ENCODE results near the gene TMEM192.
"Not testable (repeated sequence)": the region's sequence is repeated elsewhere in the genome, so short reads cannot be mapped to it uniquely, and the experiment has no call there.

TMEM192 gene

DNA sequence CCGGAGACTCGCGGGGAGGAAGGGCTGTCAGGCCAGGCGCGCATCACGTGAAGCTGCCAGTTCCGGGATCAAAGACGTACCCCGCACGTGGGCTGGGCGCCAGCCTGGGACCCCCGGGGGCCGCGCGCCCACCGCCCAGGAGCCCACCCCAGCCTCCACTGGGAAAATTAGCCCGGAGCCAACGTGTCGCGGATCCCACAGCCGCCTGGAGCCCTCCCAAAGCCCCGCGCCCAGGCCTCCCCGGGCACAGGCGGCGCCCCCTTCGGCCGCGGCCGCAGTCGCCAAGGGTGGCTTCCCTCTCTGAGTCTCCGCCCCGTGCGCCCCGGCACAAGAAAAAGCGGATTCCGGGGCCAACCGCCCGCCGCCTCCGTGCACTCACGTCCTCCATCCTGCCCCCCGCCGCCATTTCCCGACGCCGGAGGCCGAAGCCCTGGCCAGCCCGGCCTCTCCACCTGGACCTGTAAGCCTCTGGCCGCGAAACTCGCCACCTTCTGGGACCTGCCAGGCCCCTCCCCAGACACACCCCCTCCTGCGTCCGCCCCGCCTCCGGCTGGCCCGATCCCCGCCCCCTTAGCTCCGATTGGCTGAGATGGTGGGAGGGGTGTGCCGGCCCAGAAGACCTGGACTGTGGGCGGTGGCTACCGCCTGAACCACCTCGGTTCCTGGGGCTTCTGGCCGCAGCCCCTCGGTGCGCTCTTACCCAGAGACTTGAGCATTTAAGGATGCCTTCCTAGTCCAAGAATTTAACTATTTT lies at the start of gene TMEM192:
Gene TMEM192 (minus strand): TSS at position 493 of the 754 bp plus-strand sequence. CDS start 87 bp downstream, at position 406.
- DNase-seq (ENCODE audit: low read depth in 3 of 3) = peak; percentile 78 to 95 (median 82)

DNA sequence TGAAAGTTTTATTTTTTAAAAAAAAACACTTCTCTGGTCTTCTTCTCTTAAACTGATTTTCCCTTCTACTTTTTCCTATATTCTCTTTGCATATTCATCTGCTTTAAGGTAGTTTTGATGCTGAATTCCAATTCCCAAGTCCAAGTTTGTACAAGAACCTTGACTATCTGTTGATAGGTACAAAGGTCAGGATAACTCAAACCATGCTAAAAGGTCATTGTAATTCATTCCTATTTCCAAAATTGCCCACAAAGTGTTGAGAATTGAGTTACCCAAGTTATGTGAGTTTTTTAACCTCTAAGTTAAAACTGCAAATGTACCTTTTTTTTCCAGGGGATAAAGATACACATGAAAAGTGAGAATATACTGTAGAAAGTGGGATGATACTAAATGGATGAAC lies 46.1 kb upstream of the TMEM192 start:
- DNase-seq (ENCODE audit: low read depth in 3 of 3) = no peak

DNA sequence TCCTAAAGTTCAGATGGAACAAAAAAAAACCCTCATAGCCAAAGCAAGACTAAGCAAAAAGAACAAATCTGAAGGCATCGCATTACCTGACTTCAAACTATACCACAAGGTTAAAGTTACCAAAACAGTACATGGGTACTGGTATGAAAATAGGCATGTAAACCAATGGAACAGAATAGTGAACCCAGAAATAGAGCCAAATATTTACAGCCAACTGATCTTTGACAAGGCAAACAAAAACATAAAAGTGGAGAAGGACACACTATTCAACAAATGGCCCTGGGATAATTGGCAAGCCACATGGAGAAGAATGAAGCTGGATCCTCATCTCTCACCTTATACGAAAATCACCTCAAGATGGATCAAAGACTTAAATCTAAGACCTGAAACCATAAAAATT lies 44.2 kb upstream of the TMEM192 start:
- no peak for DNase-seq (ENCODE audit: low read depth in 3 of 3)

DNA sequence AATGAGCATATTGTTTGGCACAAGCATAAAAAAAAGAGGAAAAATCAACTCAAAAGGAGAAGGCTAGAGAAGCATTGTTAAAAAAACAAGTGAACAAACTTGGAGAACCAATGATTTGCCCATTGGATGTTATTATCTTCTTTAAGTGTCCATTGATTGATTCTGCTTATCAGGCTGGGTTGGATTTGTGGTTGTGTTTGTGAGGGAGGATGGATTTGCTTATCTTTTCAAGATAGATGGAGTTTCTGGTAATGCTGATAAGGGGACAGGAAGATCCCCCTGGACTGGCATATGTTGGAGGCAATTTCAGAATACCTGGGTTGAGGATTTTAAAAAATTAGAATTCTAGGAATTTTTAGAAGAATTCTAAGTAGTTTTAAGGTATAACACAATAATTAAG lies 41.8 kb upstream of the TMEM192 start:
- no peak for DNase-seq (ENCODE audit: low read depth in 3 of 3)

DNA sequence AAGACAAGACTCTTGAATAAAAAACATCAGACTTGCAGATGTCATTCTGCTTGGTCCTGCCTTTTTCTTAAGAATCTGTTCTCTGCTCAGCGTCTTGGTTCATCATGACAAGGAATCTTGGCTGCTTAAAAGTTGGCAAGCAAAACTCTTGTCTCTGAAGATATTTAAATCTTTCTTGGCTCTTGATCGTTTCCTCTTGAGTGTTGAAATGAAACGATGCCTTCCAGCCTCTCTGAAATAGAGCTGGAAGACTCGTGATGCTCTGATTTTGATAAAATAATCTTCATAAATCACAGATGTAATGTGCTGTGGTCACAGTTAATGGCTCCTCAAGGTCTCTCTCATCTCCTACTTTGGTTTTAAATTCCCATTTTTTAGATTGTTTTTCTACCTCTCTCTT lies 39.9 kb upstream of the TMEM192 start:
- DNase-seq (ENCODE audit: low read depth in 3 of 3) = no peak

DNA sequence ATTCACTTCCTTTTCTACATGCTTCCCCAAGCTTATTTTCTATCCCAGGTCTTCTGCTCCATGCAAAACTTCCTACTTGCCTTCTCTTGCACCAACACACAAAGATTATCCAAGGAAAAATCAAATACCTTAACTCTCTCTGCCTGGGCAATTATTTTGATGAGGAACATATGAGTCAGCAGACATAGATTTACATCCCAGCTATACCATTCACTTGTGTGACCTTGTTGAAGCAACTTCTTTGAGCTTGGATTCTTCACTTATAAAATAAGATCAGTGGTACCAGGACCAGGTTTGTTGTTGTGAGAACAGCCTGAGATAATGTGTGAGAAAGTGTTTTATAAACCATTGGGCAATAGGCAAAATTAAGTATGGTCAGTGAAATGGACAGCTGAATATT lies 39.1 kb upstream of the TMEM192 start:
- DNase-seq (ENCODE audit: low read depth in 3 of 3) = no peak

DNA sequence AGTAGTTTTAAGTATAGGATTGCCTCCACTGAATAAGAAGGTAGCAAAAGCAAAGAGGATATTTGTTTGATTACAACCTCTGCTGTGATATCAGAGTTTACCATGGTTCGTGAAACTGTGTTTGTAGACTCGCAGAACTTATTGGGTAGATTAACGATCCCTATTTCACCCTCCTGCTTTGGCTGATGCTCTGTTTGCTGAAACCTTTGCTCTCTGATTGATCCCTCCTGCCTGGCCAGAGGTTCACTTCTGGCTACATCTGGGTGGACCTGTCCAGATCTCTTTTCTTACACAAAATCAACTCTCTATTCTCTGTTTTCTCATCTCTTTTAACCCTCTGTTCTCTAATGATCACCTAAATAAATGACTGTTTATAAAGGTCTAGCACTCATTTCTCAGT lies 37.9 kb upstream of the TMEM192 start:
- DNase-seq (ENCODE audit: low read depth in 3 of 3) = no peak

DNA sequence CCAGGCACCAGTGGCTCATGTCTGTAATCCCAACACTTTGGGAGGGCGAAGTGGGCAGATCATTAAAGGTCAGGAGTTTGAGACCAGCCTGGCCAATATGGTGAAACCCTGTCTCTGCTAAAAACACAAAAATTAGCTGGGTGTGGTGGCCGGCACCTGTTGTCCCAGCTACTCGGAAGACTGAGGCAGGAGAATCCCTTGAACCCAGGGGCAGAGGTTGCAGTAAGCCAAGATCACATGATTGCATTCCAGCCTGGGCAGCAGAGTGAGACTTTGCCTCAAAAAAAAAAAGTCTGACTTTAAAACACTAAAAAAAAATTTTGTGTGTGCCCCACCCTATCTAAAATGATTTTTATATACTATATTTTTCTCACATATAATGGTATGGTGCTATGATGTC lies 26.2 kb upstream of the TMEM192 start:
- no peak for DNase-seq (ENCODE audit: low read depth in 3 of 3)

DNA sequence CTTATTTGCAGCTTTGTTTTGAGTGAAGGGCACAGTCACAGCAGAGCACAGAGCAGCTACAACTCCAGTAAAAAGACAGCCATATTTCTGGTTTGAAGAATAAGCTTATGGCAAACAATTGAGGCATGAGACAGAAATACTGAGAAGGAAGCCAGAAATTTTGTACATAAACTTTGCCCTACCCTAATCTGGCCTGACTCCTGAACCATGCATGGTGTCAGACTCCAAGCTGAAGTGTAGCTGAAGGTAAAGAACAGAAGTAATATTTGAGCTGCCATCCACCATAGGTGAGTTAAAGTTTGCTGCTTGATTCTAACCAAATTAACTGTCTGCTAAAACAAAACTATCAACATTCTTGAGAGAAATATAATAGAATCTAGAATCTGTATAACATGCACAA lies 24.5 kb upstream of the TMEM192 start:
- no peak for DNase-seq (ENCODE audit: low read depth in 3 of 3)

DNA sequence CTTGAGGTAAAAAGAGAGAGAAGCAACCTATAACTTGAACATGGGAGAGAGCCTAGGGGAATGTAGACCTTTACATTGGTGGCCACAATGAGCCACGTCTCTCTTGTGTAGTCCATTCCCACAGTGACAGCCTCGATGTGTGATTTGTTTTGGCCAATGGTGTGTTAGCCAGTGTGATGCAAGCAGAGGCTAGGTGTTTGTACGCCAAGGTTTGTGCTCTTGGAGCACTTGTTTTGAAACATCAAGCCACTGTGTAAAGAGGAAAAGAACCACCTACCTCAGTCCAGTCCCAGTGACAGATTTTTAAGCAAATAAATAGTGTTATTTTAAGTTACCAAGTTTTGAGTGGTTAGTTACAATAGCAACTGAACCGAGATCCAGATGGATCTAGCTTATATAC lies 23.9 kb upstream of the TMEM192 start:
- DNase-seq (ENCODE audit: low read depth in 3 of 3) = no peak

DNA sequence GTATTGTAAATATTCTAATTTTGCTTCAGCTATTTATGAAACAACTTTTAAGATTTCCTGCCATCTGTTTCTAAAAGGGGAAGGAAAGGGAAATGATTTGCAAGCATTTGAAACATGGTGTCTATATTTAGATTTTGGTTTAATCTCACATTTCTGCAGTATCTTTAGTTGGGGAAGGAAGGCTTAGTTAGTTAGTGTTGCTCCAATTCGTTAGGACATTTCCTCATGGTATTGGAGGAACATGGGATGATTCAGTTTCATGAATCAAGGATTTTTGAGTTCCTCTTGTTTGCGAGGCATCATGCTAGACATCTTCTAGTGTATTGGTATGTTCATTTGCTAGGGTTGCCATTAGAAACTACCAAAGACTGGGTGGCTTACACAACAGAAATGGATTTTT lies 20.5 kb upstream of the TMEM192 start:
- no peak for DNase-seq (ENCODE audit: low read depth in 3 of 3)

DNA sequence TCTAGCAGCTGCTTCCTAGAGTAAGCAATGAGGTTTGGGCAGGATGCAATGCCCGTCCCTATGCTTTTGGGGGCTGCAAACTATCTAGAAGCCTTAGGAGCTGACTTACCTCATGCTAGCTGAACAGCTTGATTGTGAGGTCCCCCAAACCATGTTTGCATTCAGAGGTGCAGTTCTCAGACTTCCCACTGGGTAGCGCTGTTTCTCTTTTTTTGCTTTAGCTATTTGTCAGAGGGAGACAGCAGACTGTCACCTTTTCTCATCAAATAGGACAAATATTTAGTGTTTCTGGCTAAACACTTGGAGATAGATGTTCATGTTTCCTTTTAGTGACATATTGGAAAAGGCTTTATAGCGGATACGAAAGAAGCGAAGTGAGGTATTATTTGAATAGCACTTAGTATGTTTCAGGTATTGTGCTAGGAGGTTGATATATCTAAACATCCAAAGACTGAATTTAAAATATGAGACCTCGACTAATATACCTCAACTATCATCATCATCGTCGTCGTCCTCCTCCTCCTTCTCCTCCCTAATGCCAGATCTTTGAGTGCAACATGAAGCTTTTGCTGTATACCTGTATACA lies 18.7 kb upstream of the TMEM192 start:
- DNase-seq (ENCODE audit: low read depth in 3 of 3) = peak; percentile 55 to 64 (median 58)

DNA sequence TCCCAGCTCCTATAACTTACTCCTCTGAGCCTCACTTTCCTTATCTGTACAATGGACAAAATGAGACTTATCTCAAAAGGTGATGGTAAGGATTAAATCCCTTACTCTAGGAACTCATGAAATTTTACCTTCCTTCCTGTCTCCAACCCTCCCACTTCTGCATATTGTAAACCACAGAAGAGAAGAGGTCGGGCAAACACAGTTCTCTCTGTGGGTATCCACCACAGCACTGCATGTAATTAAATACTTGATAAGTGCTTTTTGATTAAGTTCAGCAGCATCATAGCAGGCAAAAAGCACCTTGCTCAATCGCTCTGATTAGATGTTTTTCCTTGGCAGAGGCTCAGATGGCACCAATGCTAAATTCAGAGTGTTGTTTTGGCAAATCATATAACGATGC lies 17.3 kb upstream of the TMEM192 start:
- no peak for DNase-seq (ENCODE audit: low read depth in 3 of 3)

DNA sequence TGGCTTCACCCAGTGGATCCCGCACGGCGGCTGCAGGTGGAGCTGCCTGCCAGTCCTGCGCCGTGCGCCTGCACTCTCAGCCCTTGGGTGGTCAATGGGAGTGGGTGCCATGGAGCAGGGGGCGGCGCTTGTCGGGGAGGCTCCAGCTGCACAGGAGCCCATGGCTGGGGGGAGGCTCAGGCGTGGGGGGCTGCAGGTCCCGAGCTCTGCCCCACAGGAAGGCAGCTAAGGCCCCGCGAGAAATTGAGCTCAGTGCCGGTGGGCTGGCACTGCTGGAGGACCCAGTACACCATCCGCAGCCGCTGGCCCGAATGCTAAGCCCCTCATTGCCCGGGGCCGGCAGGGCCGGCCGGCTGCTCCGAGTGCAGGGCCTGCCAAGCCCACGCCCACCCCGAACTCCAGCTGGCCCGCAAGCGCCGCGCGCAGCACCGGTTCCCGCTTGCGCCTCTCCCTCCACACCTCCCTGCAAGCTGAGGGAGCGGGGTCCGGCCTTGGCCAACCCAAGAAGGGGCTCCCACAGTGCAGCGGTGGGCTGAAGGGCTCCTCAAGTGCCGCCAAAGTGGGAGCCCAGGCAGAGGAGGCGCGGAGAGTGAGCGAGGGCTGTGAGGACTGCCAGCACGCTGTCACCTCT lies 13.3 kb upstream of the TMEM192 start:
- DNase-seq (ENCODE audit: low read depth in 3 of 3) = not testable (repeated sequence)

DNA sequence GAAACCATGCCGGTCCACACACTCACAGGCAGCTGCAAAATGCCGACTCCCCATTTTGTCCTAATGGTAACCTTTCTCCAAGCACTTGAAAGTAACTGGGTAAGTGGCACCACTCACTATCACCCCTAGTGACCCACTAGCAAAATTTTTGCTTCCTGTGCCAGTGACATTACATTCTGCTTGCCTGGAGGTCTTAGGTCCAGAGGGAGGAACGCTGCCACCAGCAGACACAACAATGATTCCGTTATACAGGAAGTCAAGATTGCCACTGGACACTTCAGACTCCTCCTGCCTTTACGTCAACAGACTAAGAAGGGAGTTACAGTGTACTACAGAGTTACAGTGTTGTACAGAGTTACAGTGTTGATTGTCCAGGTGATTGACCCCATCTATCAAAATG lies 11.8 kb upstream of the TMEM192 start:
- no peak for DNase-seq (ENCODE audit: low read depth in 3 of 3)

DNA sequence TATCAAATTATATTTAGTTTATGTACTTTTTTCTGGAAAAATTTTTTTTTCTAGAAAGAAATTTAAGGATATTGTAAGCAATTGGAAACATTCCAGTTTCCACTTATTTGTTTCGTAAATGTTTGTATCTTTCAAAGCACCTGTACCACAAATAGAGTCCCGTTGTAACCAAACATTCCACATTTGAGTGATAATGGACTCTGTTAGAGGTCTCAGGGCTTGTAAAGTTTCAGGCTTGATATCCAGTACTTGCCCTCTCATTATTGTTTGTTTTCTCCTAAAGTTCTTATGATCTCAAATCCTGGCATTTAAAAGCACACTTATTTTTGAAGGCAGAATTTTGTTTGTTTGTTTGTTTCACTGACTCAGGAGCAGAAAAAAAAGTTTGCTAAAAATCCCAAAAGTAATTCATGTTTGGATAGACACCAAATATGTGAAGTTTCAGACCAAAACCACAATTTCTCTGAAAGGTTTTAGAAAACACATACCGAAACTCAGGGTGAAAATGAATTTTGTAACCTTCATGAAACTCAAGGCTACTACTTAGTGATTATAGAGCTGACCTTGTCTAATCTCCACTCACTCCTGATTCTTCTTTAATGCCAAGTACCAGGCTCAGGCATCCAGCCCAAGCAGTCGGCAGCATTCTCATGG lies 5.7 kb upstream of the TMEM192 start:
- DNase-seq (ENCODE audit: low read depth in 3 of 3) = no peak

DNA sequence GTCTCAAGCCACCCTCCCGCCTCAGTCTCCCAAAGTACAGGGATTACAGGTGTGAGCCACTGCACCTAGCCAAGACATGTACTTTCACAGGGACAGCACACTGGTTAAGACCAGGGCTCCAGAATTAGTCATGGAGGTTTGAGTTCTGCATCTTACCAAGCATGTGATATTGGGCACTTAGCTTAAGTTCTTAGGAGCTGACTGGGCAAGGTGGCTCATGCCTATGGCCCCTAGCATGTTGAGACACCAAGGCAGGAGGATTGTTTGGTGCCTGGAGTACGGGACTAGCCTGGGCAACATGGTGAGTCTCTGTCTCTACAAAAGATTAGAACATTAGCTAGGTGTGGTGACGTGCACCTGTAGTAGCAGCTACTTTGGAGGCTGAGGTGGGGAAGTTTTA lies 2.6 kb upstream of the TMEM192 start:
- no peak for DNase-seq (ENCODE audit: low read depth in 3 of 3)

DNA sequence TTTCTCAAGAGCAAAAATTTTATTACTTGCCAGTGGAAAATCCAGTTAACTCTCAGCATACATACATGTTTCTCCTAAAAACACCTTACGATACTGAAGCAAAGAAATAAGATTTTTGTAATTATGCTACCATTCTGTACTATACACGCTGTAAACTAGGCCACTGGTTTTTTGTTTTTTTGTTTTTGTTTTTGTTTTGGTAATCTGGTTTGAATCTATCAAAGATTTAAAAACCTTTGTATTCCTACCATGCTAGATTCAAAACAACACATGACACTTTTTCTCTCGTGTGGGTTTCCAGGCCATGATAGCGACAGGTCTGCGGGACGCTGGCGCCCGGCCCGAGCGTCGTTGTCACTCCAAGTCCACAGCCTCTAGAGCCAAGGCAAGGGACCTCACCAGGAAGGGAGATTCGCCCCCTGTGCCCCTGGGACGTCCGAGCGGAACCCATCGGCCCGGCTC lies 723 bp downstream of the TMEM192 start:
- peak in 1 of 3 donors; percentile 31 for DNase-seq (ENCODE audit: low read depth in 3 of 3)

DNA sequence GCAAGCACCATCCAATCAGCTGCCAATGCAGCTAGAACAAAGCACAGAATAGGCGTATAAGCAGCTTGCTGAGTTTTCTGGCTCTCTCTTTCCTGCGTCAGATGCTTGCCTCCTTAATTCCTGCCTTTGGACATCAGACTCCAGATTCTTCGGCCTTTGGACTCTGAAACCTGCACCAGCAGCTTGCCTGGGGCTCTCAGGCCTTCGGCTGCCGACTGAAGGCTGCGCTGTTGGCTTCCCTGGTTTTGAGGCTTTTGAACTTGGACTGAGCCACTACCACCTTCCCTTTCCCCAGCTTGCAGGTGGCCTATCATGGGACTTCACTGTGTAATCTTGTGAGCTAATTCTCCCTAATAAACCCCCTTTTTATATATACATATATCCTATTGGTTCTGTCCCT lies 6.1 kb downstream of the TMEM192 start:
- no peak for DNase-seq (ENCODE audit: low read depth in 3 of 3)

DNA sequence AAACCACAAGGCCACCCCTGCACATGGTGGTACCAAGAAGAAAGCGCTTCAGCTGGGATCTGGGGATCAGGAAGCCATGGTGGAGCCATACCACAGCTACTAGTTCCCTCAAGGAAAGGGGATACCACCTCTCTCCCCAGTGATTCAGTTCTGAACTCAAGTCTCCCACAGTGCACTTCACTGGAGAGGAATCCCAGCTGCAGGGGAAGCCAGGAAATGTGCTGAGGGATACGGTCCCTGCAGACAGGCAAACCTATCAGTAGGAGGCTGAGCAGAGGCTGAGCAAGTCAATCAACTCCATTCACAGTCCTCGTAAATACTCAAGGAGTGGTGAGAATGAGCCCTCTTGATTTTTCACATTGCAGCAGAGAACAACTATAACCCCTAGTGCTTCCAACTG lies 11.0 kb downstream of the TMEM192 start:
- DNase-seq (ENCODE audit: low read depth in 3 of 3) = no peak

DNA sequence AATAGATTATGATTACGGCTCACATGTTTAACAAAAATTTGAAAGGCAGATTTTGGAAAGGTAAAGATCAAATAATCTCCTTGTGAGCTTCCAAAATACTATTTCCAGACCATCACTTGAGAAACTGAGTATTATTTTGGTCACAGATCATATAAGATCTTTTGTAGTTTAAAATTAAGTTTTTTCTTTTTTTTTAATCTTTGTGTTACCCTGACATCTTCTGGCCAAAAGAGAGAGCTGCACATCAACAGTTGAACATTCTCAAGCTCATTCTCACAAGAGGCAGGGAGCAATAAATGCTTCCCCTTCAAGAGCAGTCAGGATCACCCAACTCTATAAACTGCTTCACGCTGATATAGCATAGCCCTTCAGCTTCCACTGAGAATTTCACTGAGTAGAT lies 15.9 kb downstream of the TMEM192 start:
- no peak for DNase-seq (ENCODE audit: low read depth in 3 of 3)

DNA sequence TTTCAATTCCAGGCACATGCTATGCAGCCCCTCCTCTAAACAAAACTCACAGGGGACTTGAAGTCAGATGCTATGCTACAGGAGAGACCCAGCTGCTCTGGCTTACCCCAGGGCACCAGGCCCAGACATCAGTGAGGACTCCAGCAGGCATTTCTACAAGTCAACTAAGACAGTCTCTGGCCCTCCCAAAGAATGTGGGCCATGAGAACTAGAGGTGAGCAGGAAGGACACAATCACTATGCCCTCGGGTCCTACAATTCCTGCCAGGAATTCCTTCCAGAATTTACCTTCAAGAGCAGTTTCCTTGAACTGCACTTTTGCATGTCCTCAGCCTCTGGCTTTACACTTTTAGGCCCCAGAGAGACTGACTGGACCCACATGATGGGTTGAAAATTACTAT lies 17.4 kb downstream of the TMEM192 start:
- DNase-seq (ENCODE audit: low read depth in 3 of 3) = no peak

DNA sequence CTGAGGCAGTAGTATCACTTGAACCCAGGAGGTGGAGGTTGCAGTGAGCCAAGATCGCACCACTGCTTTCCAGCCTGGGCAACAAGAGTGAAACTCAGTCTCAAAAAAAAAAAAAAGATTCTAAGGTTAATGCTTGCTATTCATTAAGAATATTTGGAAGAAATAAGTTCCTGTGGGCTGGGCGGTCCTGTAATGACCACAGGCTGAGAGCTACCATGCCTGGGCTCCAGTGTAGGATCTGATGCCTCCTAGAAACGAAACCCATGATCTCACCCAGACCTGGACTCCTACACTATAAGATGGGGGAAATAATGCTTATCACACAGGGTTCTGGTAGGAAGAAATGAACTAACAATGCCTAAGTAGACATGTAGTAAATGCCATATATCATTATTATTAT lies 17.8 kb downstream of the TMEM192 start:
- no peak for DNase-seq (ENCODE audit: low read depth in 3 of 3)
